ENCODE measurements around the gene FAM107B.

DNA sequence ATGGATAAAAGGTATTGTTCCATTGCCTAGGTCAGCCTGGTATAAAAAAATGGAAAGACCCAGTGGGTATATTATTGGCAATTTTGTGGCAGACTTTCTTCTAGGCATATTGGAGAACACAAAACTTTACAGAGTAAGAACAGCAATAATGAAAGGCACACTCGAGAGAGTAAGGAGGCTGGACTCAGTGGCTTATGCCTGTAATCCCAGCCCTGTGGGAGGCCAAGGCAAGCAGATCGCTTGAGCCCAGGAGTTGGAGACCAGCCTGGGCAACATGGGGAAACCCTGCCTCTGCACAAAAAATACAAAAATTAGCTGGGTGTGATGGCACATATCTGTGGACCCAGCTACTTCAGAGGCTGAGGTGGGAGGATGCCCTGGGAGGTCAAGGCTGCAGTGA, 158.2 kb downstream of the FAM107B start:
- TF ChIP-seq POLR2A (IDR thresholded peaks at IDR 0.05; ENCODE audit: low read depth, low read length): no peak
- TF ChIP-seq POLR2AphosphoS5 (IDR thresholded peaks at IDR 0.05; ENCODE audit: low read depth, low read length): no peak
- TF ChIP-seq TAF1 (IDR thresholded peaks at IDR 0.05; ENCODE audit: low read depth, low read length): no peak
